ENCODE data around the gene MSMO1. TPM values are rescaled to one million over a fixed set of nuclear protein-coding genes. Genes with fewer than 3 reads are reported as not detected.

Gene MSMO1
- total RNA-seq, 4 donors from 2014 or later, result 10.8 to 17.4 (median 12.4) TPM

DNA sequence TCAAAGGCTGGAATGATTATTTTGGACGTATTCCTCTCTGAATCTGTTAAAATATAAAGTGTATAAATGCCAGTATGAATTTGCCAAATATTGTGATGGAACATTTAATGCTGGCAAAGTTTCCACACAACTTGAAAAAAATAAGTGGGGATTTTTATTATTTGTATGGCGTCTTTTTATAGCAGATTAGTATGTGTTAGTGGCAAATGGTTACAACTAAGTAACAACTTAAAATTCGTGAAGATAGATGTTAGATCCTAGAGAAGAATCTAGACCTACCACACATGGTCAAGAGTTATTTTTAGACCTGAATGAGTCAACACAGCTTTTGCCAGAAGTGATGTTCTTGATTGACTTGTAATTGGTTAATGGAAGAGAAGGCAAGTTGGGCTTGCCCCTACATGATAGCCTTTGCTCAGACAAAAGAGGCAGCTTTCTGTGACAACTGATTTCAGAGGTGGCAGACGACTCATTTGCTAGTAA, 56.2 kb downstream of the MSMO1 start:
- Histone ChIP-seq H3K27ac (replicated peaks in 1 of 4) (peak overlapping the region in 2 of 4 donors; percentile 11 to 20), H3K4me3 (no peak overlapping the region), H3K9me3 (no peaks in the 10 kb centered on the region), H3K36me3 (no peaks in the 10 kb centered on the region), H3K4me1 (peaks cover 0 to 33% (median 10%) of the 10 kb centered on the region in 4 donors), H3K27me3 (peaks cover 0 to 8% (median 0%) of the 10 kb centered on the region in 4 donors)
- intact Hi-C loops (cut with DNase I), result no loop called here
- 47% methylated on average over 4 of the region's 4 CpGs for WGBS
- TF ChIP-seq EP300 (IDR thresholded peaks at IDR 0.05), result no peak
- no peak for TF ChIP-seq POLR2A (IDR thresholded peaks at IDR 0.05; ENCODE audit: low read depth)
- TF ChIP-seq, protein P1, sequence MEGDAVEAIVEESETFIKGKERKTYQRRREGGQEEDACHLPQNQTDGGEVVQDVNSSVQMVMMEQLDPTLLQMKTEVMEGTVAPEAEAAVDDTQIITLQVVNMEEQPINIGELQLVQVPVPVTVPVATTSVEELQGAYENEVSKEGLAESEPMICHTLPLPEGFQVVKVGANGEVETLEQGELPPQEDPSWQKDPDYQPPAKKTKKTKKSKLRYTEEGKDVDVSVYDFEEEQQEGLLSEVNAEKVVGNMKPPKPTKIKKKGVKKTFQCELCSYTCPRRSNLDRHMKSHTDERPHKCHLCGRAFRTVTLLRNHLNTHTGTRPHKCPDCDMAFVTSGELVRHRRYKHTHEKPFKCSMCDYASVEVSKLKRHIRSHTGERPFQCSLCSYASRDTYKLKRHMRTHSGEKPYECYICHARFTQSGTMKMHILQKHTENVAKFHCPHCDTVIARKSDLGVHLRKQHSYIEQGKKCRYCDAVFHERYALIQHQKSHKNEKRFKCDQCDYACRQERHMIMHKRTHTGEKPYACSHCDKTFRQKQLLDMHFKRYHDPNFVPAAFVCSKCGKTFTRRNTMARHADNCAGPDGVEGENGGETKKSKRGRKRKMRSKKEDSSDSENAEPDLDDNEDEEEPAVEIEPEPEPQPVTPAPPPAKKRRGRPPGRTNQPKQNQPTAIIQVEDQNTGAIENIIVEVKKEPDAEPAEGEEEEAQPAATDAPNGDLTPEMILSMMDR (IDR thresholded peaks at IDR 0.05), result no peak
- TF ChIP-seq POLR2AphosphoS5 (IDR thresholded peaks at IDR 0.05), result no peak
- DNase-seq (ENCODE audit: extremely low spot score), result no peak

- 61% methylated on average over 3 of the region's 3 CpGs for WGBS
- intact Hi-C loops (cut with DNase I), result no loop called here
- H3K27ac ChIP-seq (replicated peaks in 1 of 4), result peak overlapping the region in 1 of 4 donors; percentile 20
- H3K36me3 ChIP-seq, result no peaks in the 10 kb centered on the region
- no peak for DNase-seq (ENCODE audit: extremely low spot score)
- peaks cover 0 to 5% (median 0%) of the 10 kb centered on the region in 4 donors for H3K27me3 ChIP-seq
- no peaks in the 10 kb centered on the region for H3K9me3 ChIP-seq
- H3K4me3 ChIP-seq, result no peak overlapping the region
- peaks cover 0 to 29% (median 7%) of the 10 kb centered on the region in 4 donors for H3K4me1 ChIP-seq
- TF ChIP-seq EP300 (IDR thresholded peaks at IDR 0.05) (no peak), POLR2A (IDR thresholded peaks at IDR 0.05; ENCODE audit: low read depth) (no peak), POLR2AphosphoS5 (IDR thresholded peaks at IDR 0.05) (no peak)
- TF ChIP-seq, protein P1 (IDR thresholded peaks at IDR 0.05), result no peak
These were observed 56.7 kb downstream of the MSMO1 start for GRCh38 chr4:165384186-165384585.

DNA sequence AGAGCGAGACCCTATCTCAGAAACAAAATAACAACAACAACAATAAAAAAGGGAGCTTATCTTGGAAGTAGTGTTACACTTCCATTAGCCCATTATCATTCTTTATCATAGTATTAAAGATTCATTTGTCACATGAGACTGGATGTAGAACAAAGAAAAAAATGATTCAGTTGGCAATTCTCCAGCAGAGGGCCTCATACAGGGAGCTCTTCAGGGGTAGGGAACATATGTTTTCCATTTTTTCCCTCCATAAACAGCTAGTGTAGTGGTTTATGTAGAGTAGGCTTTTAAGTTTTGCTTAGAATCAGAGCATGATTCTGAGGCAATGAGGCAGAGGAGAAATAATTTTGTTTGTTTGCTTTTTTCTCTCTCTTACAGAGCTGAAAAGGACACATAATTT, 57.1 kb downstream of the MSMO1 start:
- Histone ChIP-seq H3K36me3 (no peaks in the 10 kb centered on the region), H3K9me3 (no peaks in the 10 kb centered on the region), H3K27me3 (peaks cover 0 to 1% (median 0%) of the 10 kb centered on the region in 4 donors), H3K4me1 (peaks cover 0 to 25% (median 3%) of the 10 kb centered on the region in 4 donors), H3K4me3 (no peak overlapping the region), H3K27ac (replicated peaks in 1 of 4) (peak overlapping the region in 1 of 4 donors; percentile 20)
- DNase-seq (ENCODE audit: extremely low spot score), result no peak
- TF ChIP-seq, protein P1 (IDR thresholded peaks at IDR 0.05), result no peak
- TF ChIP-seq EP300 (IDR thresholded peaks at IDR 0.05) (no peak), POLR2AphosphoS5 (IDR thresholded peaks at IDR 0.05) (no peak), POLR2A (IDR thresholded peaks at IDR 0.05; ENCODE audit: low read depth) (no peak)
- WGBS, result 82% methylated on average over 1 of the region's 1 CpG
- intact Hi-C loops (cut with DNase I), result no loop called here

DNA sequence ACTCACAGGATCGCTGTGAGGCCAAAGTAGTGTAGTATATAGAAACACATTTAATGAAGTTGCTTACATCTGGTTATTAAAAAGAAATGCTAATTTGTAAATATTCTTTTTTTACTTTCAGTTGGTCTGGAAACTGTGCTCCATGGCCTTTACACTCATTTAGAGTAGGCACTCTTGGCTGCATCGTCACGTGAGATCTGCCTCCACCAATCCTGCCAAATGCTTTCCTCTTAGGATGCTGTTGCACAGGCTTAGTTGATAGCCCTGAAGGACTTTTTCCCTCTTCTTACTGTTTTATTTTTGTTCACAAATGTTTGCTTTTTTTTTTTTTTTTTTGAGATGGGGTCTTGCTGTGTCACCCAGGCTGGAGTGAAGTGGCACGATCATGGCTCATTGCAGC, 57.7 kb downstream of the MSMO1 start:
- intact Hi-C loops (cut with DNase I), result no loop called here
- Histone ChIP-seq H3K27me3 (no peaks in the 10 kb centered on the region), H3K36me3 (no peaks in the 10 kb centered on the region), H3K9me3 (no peaks in the 10 kb centered on the region), H3K4me3 (no peak overlapping the region), H3K4me1 (peaks cover 0 to 20% (median under 1%) of the 10 kb centered on the region in 4 donors), H3K27ac (replicated peaks in 1 of 4) (no peak overlapping the region)
- 92% methylated on average over 4 of the region's 4 CpGs for WGBS
- DNase-seq (ENCODE audit: extremely low spot score), result no peak
- TF ChIP-seq, protein P1 (IDR thresholded peaks at IDR 0.05), result no peak
- no peak for TF ChIP-seq POLR2A (IDR thresholded peaks at IDR 0.05; ENCODE audit: low read depth)

GRCh38 chr4:165386328-165386727, 58.9 kb downstream of the MSMO1 start:
- TF ChIP-seq EP300 (IDR thresholded peaks at IDR 0.05), result no peak
- no peak for TF ChIP-seq POLR2AphosphoS5 (IDR thresholded peaks at IDR 0.05)
- no peak for TF ChIP-seq POLR2A (IDR thresholded peaks at IDR 0.05; ENCODE audit: low read depth)
- TF ChIP-seq, protein P1 (IDR thresholded peaks at IDR 0.05), result no peak
- intact Hi-C loops (cut with DNase I), result no loop called here
- peaks cover 0 to 14% (median 0%) of the 10 kb centered on the region in 4 donors for H3K4me1 ChIP-seq
- no peaks in the 10 kb centered on the region for H3K27me3 ChIP-seq
- DNase-seq (ENCODE audit: extremely low spot score), result no peak
- H3K9me3 ChIP-seq, result no peaks in the 10 kb centered on the region
- H3K36me3 ChIP-seq, result no peaks in the 10 kb centered on the region
- H3K27ac ChIP-seq (replicated peaks in 1 of 4), result no peak overlapping the region
- H3K4me3 ChIP-seq, result no peak overlapping the region
- 92% methylated on average over 1 of the region's 1 CpG for WGBS

All from esophagus muscularis mucosa (tissue), 4 donors.